ENCODE results near the gene UPF2.
"Not testable (repeated sequence)": the region's sequence is repeated elsewhere in the genome, so short reads cannot be mapped to it uniquely, and the experiment has no call there.

UPF2 gene

DNA sequence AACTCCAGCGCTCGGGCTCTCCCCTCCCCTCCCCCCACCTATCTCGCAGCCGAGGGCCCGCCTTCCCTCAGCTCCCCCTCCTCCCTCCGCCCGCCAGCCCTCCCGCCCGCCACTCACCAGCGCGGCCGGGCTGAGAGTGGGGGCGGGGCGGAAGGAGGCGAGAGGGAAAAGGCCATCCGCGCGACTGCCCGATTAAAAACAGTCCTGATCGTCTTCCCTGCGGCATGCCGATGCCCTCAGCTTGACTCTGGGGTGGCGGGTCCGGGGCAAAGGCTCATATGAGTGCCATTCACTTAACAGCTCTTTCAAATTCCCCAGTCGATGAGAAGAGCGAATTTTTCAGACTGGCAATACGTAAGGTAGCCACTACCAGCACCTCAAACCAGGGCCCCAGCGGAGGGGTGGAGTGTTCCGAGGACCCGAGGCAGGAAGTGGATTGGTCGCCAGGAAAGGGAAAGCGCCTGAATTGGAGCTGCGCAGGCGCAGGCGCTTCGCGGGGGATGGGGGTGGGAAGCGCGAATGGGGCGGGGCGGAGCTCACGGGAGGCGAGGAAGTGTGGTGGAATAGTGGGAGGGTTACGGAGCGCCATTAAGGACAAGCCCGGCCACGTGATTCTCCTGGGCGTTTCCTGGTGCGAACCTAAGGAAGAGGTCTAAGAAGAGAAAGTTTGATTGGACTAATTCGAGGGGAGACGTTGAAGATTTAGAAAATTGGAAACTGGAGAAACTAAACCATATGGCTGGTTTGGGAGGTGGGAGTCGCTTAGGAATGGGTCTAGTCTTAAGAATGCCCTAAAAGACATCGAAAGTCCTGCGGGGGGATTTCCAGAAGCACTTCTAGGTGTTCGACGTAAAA is at the start of gene UPF2:
TSS of gene UPF2 (minus strand) at position 13 of the 855 bp plus-strand sequence. CDS start 7,386 bp downstream, outside the sequence.
- H3K4me1 Mint-ChIP-seq (ENCODE audit: low read depth) = peaks cover 35% of the 10 kb centered on the region
- peak within 1 kb of the TSS; percentile 100 for H3K27ac Mint-ChIP-seq
- H3K36me3 Mint-ChIP-seq = peaks cover 3% of the 10 kb centered on the region
- peak within 1 kb of the TSS; percentile 99 for H3K4me3 Mint-ChIP-seq
- no peaks in the 10 kb centered on the region for H3K9me3 Mint-ChIP-seq (ENCODE audit: low read depth)
- no peaks in the 10 kb centered on the region for H3K27me3 Mint-ChIP-seq

- H3K9me3 Mint-ChIP-seq (ENCODE audit: low read depth) = no peaks in the 10 kb centered on the region
- no peak overlapping the region for H3K4me3 Mint-ChIP-seq
- H3K27me3 Mint-ChIP-seq = no peaks in the 10 kb centered on the region
- no peak overlapping the region for H3K27ac Mint-ChIP-seq
- H3K4me1 Mint-ChIP-seq (ENCODE audit: low read depth) = no peaks in the 10 kb centered on the region
- H3K36me3 Mint-ChIP-seq = peaks cover 4% of the 10 kb centered on the region
Measured at GRCh38 chr10:12091421-12091820, 48.8 kb upstream of the UPF2 start.

GRCh38 chr10:12088919-12089318 is 46.3 kb upstream of the UPF2 start:
- Mint-ChIP-seq H3K27me3 (no peaks in the 10 kb centered on the region), H3K9me3 (ENCODE audit: low read depth) (no peaks in the 10 kb centered on the region), H3K36me3 (peaks cover 6% of the 10 kb centered on the region), H3K27ac (no peak overlapping the region), H3K4me3 (no peak overlapping the region), H3K4me1 (ENCODE audit: low read depth) (no peaks in the 10 kb centered on the region)

DNA sequence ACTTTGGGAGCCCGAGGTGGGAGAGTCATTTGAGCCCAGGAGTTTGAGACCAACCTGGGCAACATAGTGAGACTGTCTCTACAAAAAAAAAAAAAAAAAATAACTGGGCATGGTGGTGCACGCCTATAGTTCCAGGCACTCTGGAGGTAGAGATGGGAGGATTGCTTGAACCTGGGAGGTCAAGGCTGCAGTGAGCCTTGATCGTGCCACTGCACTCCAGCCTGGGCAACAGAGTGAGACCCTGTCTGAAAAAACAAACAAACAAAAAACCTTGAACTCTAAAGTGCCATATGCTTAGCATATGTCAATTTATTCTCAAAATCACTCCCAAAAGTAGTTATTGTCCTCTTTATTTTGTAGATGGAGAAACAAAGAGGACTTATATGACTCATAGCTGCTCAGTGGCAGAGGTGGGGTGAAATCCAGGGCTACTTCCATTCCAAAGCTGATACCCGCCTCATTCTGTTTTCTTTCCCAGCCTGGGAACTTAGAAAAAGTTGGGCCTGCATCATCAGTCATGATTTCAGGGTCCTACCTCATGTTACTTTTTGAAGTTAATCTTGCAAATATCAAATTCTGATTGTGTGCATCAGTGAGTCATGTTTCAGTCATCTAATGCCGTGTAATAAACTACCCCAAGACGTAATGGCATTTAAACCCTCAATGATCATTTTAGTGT is 39.4 kb upstream of the UPF2 start:
- H3K27ac Mint-ChIP-seq = no peak overlapping the region
- peaks cover 5% of the 10 kb centered on the region for H3K36me3 Mint-ChIP-seq

GRCh38 chr10:12081470-12081869 is 38.9 kb upstream of the UPF2 start:
- Mint-ChIP-seq H3K36me3 (peaks cover 5% of the 10 kb centered on the region), H3K27ac (no peak overlapping the region), H3K4me1 (ENCODE audit: low read depth) (no peaks in the 10 kb centered on the region), H3K9me3 (ENCODE audit: low read depth) (no peaks in the 10 kb centered on the region), H3K4me3 (no peak overlapping the region), H3K27me3 (no peaks in the 10 kb centered on the region)

More for the DNA sequence above, 39.4 kb upstream of the UPF2 start:
- Mint-ChIP-seq H3K4me3 (no peak overlapping the region), H3K27me3 (no peaks in the 10 kb centered on the region), H3K4me1 (ENCODE audit: low read depth) (no peaks in the 10 kb centered on the region), H3K9me3 (ENCODE audit: low read depth) (no peaks in the 10 kb centered on the region)

DNA sequence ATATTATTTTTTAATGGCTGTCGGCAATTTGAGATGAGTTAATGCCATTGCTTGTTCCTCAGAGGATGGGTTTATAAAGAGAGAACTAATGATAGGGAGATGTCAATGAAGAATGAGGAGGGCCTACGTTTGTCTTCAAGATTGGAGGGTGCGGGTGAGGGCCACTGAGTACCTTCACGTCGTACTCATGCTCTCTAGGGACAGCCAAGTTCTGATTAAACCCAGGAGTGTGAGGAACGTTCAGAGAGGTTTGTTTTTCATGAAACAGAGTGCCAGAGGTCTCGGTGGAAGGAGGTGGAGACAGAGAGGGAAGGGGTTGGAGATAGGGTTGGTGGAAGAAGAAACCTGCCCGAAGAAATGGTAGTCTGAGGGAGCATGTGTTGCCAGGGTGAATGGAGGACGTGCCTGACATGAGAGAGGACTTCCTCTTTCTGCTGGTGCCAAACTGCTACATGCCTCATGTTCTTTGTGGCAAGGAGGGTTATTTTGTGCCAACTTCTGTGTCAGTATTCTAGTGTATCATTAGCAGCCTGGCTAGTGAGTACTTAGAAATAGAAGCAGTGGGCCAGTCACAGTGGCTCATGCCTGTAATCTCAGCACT is 35.1 kb upstream of the UPF2 start:
- Mint-ChIP-seq H3K9me3 (ENCODE audit: low read depth) (no peaks in the 10 kb centered on the region), H3K27ac (no peak overlapping the region), H3K4me1 (ENCODE audit: low read depth) (no peaks in the 10 kb centered on the region), H3K4me3 (no peak overlapping the region), H3K36me3 (peaks cover 3% of the 10 kb centered on the region), H3K27me3 (no peaks in the 10 kb centered on the region)

GRCh38 chr10:12073526-12073925 is 30.9 kb upstream of the UPF2 start:
- no peak overlapping the region for H3K27ac Mint-ChIP-seq

DNA sequence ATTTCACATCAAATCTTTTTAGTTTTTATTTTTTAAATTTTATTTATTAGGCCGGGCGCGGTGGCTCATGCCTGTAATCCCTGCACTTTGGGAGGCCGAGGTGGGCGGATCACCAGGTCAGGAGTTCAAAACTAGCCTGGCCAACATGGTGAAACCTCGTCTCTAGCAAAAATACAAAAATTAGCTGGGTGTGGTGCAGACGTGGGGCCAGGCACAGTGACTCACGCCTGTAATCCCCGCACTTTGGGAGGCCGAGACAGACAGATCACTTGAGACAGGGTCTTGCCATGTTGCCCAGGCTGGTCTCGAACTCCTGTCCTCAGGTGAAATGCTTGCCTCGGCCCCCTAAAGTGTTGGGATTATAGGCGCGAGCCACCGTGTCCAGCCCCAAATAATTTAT is 28.8 kb upstream of the UPF2 start:
- peaks cover 24% of the 10 kb centered on the region for H3K4me1 Mint-ChIP-seq (ENCODE audit: low read depth)
- not testable (repeated sequence) for H3K9me3 Mint-ChIP-seq (ENCODE audit: low read depth); H3K4me3 Mint-ChIP-seq; H3K27me3 Mint-ChIP-seq; H3K27ac Mint-ChIP-seq; H3K36me3 Mint-ChIP-seq

More at GRCh38 chr10:12073526-12073925, 30.9 kb upstream of the UPF2 start:
- Mint-ChIP-seq H3K9me3 (ENCODE audit: low read depth) (no peaks in the 10 kb centered on the region), H3K27me3 (no peaks in the 10 kb centered on the region), H3K4me1 (ENCODE audit: low read depth) (peaks cover 17% of the 10 kb centered on the region), H3K4me3 (no peak overlapping the region), H3K36me3 (peaks cover 3% of the 10 kb centered on the region)

GRCh38 chr10:12068449-12069269 is 26.1 kb upstream of the UPF2 start, which contains the start of gene DHTKD1:
Gene DHTKD1, plus strand, starts transcription at chr10:12068954. Its CDS starts 80 bp downstream, at chr10:12069034.
- peaks cover 24% of the 10 kb centered on the region for H3K4me1 Mint-ChIP-seq (ENCODE audit: low read depth)
- H3K9me3 Mint-ChIP-seq (ENCODE audit: low read depth) = no peaks in the 10 kb centered on the region
- H3K4me3 Mint-ChIP-seq = peak within 1 kb of the TSS; percentile 87
- H3K27me3 Mint-ChIP-seq = no peaks in the 10 kb centered on the region
- H3K27ac Mint-ChIP-seq = peak within 1 kb of the TSS; percentile 91
- H3K36me3 Mint-ChIP-seq = no peaks in the 10 kb centered on the region

GRCh38 chr10:12067336-12067735 is 24.7 kb upstream of the UPF2 start:
- peak overlapping the region; percentile 35 for H3K4me3 Mint-ChIP-seq
- no peaks in the 10 kb centered on the region for H3K36me3 Mint-ChIP-seq
- H3K9me3 Mint-ChIP-seq (ENCODE audit: low read depth) = no peaks in the 10 kb centered on the region
- no peaks in the 10 kb centered on the region for H3K27me3 Mint-ChIP-seq
- peak overlapping the region; percentile 73 for H3K27ac Mint-ChIP-seq
- peaks cover 24% of the 10 kb centered on the region for H3K4me1 Mint-ChIP-seq (ENCODE audit: low read depth)

- Mint-ChIP-seq H3K27ac (no peak overlapping the region), H3K9me3 (ENCODE audit: low read depth) (no peaks in the 10 kb centered on the region), H3K4me1 (ENCODE audit: low read depth) (peaks cover 6% of the 10 kb centered on the region), H3K4me3 (no peak overlapping the region), H3K36me3 (no peaks in the 10 kb centered on the region), H3K27me3 (no peaks in the 10 kb centered on the region)
Measured at GRCh38 chr10:12063483-12063818, 20.8 kb upstream of the UPF2 start.

GRCh38 chr10:12062754-12063482 is 20.3 kb upstream of the UPF2 start:
- Mint-ChIP-seq H3K4me1 (ENCODE audit: low read depth) (peaks cover 3% of the 10 kb centered on the region), H3K27ac (no peak overlapping the region), H3K36me3 (no peaks in the 10 kb centered on the region), H3K4me3 (no peak overlapping the region), H3K9me3 (ENCODE audit: low read depth) (no peaks in the 10 kb centered on the region), H3K27me3 (no peaks in the 10 kb centered on the region)

DNA sequence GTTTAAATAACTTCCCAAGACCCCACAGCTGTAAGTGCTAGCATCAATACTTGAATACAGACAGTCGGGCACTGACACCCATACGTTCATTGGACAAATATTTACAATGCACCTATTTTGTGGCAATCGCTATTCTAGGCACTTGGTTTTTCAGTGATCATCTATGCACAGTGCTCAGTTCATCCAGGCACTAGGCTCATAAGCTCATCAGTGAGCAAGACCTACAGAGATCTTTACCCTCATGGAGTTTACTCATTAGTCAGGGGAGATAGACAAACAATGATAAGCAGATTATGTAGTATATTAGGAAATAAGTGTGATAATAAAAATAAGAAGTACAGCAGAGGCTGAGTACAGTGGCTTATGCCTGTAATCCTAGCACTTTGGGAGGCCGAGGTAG is 18.5 kb upstream of the UPF2 start:
- Mint-ChIP-seq H3K4me3 (no peak overlapping the region), H3K9me3 (ENCODE audit: low read depth) (no peaks in the 10 kb centered on the region), H3K27ac (no peak overlapping the region), H3K27me3 (no peaks in the 10 kb centered on the region), H3K4me1 (ENCODE audit: low read depth) (no peaks in the 10 kb centered on the region), H3K36me3 (no peaks in the 10 kb centered on the region)

GRCh38 chr10:12056748-12057147 is 14.1 kb upstream of the UPF2 start:
- H3K9me3 Mint-ChIP-seq (ENCODE audit: low read depth) = no peaks in the 10 kb centered on the region
- no peaks in the 10 kb centered on the region for H3K27me3 Mint-ChIP-seq
- no peaks in the 10 kb centered on the region for H3K4me1 Mint-ChIP-seq (ENCODE audit: low read depth)
- no peaks in the 10 kb centered on the region for H3K36me3 Mint-ChIP-seq
- H3K4me3 Mint-ChIP-seq = no peak overlapping the region
- no peak overlapping the region for H3K27ac Mint-ChIP-seq
